ENCODE results near the gene PLEKHA1.

The PLEKHA1 gene

DNA sequence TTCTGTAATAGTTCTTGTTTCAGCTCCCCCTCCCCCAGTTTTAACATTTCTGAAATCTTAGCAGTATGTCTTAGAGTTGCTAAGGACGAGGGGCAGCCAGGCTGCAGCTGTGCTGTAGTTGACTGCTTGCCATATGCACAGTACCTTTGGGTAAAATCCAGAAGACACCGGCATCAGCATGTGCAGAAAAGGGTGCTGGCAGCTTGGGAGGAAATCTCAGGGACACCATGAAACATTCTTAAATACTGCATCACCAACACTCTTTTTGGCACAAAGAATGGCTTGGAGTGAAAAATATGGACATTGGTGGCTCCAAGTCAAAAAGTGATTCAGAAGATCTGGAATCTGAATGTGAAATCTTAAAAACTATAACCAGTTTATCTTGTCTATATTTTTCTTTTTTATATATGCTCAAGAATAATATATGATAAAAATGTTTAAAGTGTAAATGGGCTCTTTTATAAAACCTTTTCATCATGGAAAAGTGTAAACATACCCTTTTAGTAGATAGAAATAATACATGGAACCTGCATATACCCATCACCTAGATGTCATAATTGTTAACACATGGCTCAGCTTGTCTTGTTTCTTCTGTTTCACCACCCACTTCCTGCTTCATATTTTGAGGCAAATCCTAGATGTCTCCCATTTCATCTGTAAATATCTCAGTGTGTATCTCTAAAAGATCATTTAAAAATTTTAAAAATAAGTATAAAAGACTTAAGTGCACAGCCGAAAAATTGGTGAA, 45.5 kb downstream of the PLEKHA1 start:
- Mint-ChIP-seq H3K4me3 (no peak overlapping the region), H3K27ac (peak overlapping the region; percentile 86), H3K36me3 (peaks cover 28% of the 10 kb centered on the region), H3K4me1 (ENCODE audit: low read depth) (peaks cover 89% of the 10 kb centered on the region), H3K9me3 (ENCODE audit: low read depth) (no peaks in the 10 kb centered on the region), H3K27me3 (no peaks in the 10 kb centered on the region)

DNA sequence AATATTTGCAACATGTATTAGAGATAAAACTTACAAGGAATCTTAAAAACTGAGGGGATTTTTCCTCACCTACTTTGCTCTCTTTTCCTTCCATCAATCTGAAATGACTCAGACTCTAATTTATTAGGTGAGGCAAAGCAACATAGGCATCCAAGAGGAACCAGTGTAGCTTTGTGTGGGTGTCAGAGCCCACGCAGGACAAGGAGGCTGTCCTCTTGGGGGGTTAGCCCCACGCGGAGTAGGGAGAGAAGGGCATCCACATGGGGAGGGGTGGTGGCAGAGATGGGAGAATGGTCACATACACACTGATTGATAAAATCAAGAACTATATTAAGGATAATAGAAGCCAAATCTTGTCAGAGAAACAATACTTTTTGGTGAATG, 46.1 kb downstream of the PLEKHA1 start:
- no peaks in the 10 kb centered on the region for H3K27me3 Mint-ChIP-seq
- H3K27ac Mint-ChIP-seq, result peak overlapping the region; percentile 86
- no peaks in the 10 kb centered on the region for H3K9me3 Mint-ChIP-seq (ENCODE audit: low read depth)
- H3K36me3 Mint-ChIP-seq, result peaks cover 24% of the 10 kb centered on the region
- H3K4me1 Mint-ChIP-seq (ENCODE audit: low read depth), result peaks cover 84% of the 10 kb centered on the region
- peak overlapping the region; percentile 67 for H3K4me3 Mint-ChIP-seq

GRCh38 chr10:122421054-122421625, 46.6 kb downstream of the PLEKHA1 start:
- Mint-ChIP-seq H3K27me3 (no peaks in the 10 kb centered on the region), H3K27ac (peak overlapping the region; percentile 86), H3K4me1 (ENCODE audit: low read depth) (peaks cover 82% of the 10 kb centered on the region), H3K4me3 (peak overlapping the region; percentile 67), H3K36me3 (peaks cover 22% of the 10 kb centered on the region), H3K9me3 (ENCODE audit: low read depth) (no peaks in the 10 kb centered on the region)

DNA sequence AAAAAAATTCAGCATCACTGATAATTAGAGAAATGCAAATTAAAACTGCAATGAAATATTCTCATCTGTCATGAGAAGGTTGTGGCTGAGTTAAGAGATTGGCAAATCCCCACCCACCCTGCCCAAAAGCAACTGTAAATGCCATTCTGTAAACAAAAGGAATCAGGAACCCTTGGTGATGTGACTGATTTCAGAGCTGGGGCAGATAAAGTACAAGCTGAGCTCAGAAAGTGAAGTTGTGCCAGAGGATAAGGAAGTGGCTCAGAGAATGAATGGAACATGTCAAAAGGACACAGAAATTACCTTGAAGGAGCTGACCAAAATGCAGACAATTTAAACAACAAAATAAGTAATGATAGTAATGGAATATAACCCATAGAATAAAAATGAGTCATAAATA, 47.2 kb downstream of the PLEKHA1 start:
- Mint-ChIP-seq H3K27me3 (no peaks in the 10 kb centered on the region), H3K27ac (peak overlapping the region; percentile 68), H3K4me1 (ENCODE audit: low read depth) (peaks cover 79% of the 10 kb centered on the region), H3K4me3 (peak overlapping the region; percentile 35), H3K36me3 (peaks cover 19% of the 10 kb centered on the region), H3K9me3 (ENCODE audit: low read depth) (no peaks in the 10 kb centered on the region)

- Mint-ChIP-seq H3K36me3 (peaks cover 20% of the 10 kb centered on the region), H3K4me3 (peak overlapping the region; percentile 48), H3K27me3 (no peaks in the 10 kb centered on the region), H3K4me1 (ENCODE audit: low read depth) (peaks cover 79% of the 10 kb centered on the region), H3K9me3 (ENCODE audit: low read depth) (no peaks in the 10 kb centered on the region), H3K27ac (peak overlapping the region; percentile 68)
Measured at GRCh38 chr10:122422266-122422989, 47.9 kb downstream of the PLEKHA1 start.

DNA sequence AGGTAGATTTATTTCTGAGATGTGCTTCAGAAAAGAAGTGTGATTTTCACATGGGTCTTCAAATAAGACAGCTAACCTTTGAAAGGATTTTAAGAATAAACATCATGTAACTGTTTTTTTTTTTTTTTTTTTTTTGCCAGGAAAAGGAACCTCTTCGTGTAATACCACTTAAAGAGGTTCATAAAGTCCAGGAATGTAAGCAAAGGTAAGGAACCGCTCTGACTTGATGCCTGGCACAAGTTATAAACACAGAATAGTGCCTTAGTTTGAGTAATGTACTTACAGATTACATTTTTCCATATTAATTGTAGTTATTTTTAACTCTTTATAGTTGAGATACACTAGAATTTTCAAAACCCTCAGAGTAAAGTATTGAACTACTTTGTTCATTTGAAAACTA, 49.6 kb downstream of the PLEKHA1 start:
- Mint-ChIP-seq H3K36me3 (peaks cover 15% of the 10 kb centered on the region), H3K27me3 (no peaks in the 10 kb centered on the region), H3K27ac (peak overlapping the region; percentile 6), H3K4me1 (ENCODE audit: low read depth) (peaks cover 71% of the 10 kb centered on the region), H3K9me3 (ENCODE audit: low read depth) (no peaks in the 10 kb centered on the region), H3K4me3 (no peak overlapping the region)

DNA sequence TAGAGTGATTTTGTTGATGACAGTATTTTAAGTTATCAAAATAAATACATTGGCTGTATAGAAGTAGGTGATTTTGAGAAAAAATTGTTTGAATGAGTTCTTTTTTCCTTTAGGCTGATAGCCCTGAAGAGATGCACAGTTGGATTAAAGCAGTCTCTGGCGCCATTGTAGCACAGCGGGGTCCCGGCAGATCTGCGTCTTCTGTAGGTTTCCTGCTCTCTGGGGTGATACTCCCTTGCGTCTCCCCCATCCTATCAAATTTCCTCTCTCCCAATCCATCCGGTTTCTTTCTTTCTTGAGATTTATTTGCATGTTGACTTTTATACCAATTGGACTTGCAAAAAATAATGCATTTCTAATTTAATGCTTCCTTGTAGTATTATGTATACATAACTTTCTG, 52.3 kb downstream of the PLEKHA1 start:
- peaks cover 46% of the 10 kb centered on the region for H3K4me1 Mint-ChIP-seq (ENCODE audit: low read depth)
- H3K27me3 Mint-ChIP-seq, result no peaks in the 10 kb centered on the region
- H3K36me3 Mint-ChIP-seq, result peaks cover 6% of the 10 kb centered on the region
- peak overlapping the region; percentile 64 for H3K27ac Mint-ChIP-seq
- no peaks in the 10 kb centered on the region for H3K9me3 Mint-ChIP-seq (ENCODE audit: low read depth)
- H3K4me3 Mint-ChIP-seq, result peak overlapping the region; percentile 25

DNA sequence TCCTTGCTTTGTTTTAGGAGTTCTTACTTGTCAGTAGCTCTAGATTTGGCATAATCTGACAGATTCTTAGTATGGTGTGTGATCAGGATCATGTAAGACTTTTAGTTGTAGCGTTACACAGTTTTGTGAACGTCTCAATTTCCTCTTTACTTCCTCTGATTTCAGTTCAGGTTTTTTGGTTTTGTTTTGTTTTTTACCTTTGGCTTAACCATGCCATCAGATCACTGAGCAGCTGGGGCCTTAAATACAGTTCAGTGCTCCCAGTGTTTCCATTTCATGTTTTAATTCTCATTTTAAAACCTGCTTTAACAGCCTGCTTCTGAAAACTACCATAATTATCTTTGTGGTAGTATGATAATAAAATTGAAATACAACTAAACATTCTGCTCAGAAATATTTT, 52.8 kb downstream of the PLEKHA1 start:
- Mint-ChIP-seq H3K9me3 (ENCODE audit: low read depth) (no peaks in the 10 kb centered on the region), H3K4me3 (peak overlapping the region; percentile 25), H3K27me3 (no peaks in the 10 kb centered on the region), H3K36me3 (peaks cover 6% of the 10 kb centered on the region), H3K4me1 (ENCODE audit: low read depth) (peaks cover 41% of the 10 kb centered on the region), H3K27ac (peak overlapping the region; percentile 64)

DNA sequence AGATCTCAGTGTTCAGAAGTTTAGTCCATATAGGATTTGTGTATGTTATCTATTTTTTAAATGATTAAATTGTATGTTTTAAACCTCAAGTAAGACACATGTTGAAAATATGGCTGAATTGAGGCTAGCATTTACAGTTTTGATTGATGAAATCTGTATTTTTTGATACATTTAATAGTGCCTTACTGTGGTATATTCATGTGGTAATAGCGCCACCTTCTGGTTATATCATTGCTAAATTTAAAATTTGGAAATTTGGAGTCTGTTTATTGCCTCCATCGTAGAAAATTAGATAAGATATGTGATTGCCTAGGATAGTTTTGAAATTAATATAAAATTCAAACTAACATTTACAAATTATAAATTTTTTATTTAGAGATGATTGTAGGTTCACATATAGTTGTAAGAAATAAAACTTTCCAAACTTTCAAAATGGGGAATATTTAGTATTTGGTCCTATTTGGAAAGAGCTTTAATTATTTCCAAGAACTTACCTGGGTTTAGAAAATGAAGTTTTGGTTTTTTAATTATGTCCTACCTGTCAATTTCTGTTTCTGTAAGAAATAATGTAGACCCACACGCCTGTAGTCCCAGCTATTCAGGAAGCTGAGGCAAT, 60.8 kb downstream of the PLEKHA1 start:
- Mint-ChIP-seq H3K9me3 (ENCODE audit: low read depth) (peaks cover 2% of the 10 kb centered on the region), H3K4me3 (no peak overlapping the region), H3K36me3 (peaks cover 7% of the 10 kb centered on the region), H3K27me3 (no peaks in the 10 kb centered on the region), H3K27ac (no peak overlapping the region), H3K4me1 (ENCODE audit: low read depth) (peaks cover 6% of the 10 kb centered on the region)

- H3K27ac Mint-ChIP-seq, result no peak overlapping the region
- H3K4me3 Mint-ChIP-seq, result no peak overlapping the region
- peaks cover 4% of the 10 kb centered on the region for H3K9me3 Mint-ChIP-seq (ENCODE audit: low read depth)
- no peaks in the 10 kb centered on the region for H3K4me1 Mint-ChIP-seq (ENCODE audit: low read depth)
- H3K36me3 Mint-ChIP-seq, result peaks cover 8% of the 10 kb centered on the region
- peaks cover 5% of the 10 kb centered on the region for H3K27me3 Mint-ChIP-seq
Measured at GRCh38 chr10:122441961-122442360, 67.5 kb downstream of the PLEKHA1 start.

DNA sequence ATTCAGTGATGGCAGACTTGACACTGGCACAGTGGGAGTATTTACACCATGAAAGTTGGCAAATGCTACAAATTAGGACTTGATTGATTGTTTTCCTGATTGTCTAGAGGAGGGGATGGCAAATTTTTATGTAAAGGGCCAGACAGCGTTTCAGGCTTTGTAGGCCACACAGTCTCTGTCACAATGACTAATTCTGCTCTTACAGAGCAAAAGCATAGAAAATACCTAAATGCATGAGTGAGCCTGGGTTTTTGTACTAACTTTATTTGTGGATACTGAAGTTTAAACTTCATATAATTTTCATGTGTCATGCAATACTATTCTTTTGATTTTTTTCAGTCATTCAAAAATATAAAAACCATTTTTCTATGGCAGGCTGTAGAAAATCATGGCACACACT, 71.0 kb downstream of the PLEKHA1 start:
- Mint-ChIP-seq H3K4me1 (ENCODE audit: low read depth) (no peaks in the 10 kb centered on the region), H3K9me3 (ENCODE audit: low read depth) (peaks cover under 1% of the 10 kb centered on the region), H3K36me3 (peaks cover 4% of the 10 kb centered on the region), H3K27ac (no peak overlapping the region), H3K27me3 (peaks cover 7% of the 10 kb centered on the region), H3K4me3 (no peak overlapping the region)

- H3K27me3 Mint-ChIP-seq, result peaks cover 10% of the 10 kb centered on the region
- H3K27ac Mint-ChIP-seq, result no peak overlapping the region
- H3K4me3 Mint-ChIP-seq, result no peak overlapping the region
- H3K9me3 Mint-ChIP-seq (ENCODE audit: low read depth), result no peaks in the 10 kb centered on the region
- no peaks in the 10 kb centered on the region for H3K4me1 Mint-ChIP-seq (ENCODE audit: low read depth)
- H3K36me3 Mint-ChIP-seq, result peaks cover 4% of the 10 kb centered on the region
Measured at GRCh38 chr10:122445904-122446303, 71.4 kb downstream of the PLEKHA1 start.

DNA sequence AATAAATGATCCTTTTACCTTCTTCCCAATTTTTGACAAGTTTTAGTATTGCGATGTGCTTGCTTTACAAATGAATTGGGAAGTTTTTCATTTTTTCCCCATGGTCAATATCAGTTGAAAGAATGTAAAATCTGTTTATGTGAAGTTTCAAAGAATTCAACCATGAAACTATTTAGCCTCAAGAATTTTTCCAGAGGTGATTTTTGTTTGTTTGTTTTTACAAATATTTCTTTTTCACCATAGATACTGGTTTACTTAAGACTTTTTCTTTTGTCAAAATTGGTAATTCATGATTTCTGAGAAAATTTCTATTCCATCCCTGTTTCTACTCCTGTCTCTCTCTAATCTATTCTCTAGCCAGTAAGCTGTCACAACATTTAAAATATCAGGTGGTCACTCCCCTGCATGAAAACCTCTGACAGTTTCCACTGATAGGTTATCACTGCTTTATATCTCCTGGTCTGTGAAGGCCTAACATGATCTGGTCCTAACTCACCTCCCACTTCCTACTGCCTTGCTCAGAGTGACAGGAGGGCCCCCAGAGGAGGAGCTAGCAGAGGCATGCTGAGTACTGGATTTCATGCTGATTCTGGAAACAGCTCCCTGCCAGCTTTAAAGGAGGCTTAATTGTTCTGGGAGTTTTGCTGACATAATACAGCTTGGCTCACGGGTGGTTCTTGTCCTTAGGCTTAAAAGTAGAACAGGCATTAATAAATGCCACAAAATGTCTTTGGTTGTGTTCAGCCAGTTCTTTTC, 72.3 kb downstream of the PLEKHA1 start:
- no peaks in the 10 kb centered on the region for H3K9me3 Mint-ChIP-seq (ENCODE audit: low read depth)
- H3K4me1 Mint-ChIP-seq (ENCODE audit: low read depth), result no peaks in the 10 kb centered on the region

GRCh38 chr10:122448600-122448999, 74.1 kb downstream of the PLEKHA1 start:
- H3K4me1 Mint-ChIP-seq (ENCODE audit: low read depth), result no peaks in the 10 kb centered on the region
- no peak overlapping the region for H3K4me3 Mint-ChIP-seq
- H3K9me3 Mint-ChIP-seq (ENCODE audit: low read depth), result no peaks in the 10 kb centered on the region
- H3K27ac Mint-ChIP-seq, result no peak overlapping the region
- H3K27me3 Mint-ChIP-seq, result peaks cover 16% of the 10 kb centered on the region
- peaks cover 4% of the 10 kb centered on the region for H3K36me3 Mint-ChIP-seq

More for the DNA sequence above, 72.3 kb downstream of the PLEKHA1 start:
- Mint-ChIP-seq H3K4me3 (no peak overlapping the region), H3K27me3 (peaks cover 10% of the 10 kb centered on the region), H3K27ac (no peak overlapping the region), H3K36me3 (peaks cover 4% of the 10 kb centered on the region)
